NAMALWA (cell line): ENCODE results near the gene FAM20C.
"Not testable (repeated sequence)": the region's sequence is repeated elsewhere in the genome, so short reads cannot be mapped to it uniquely, and the experiment has no call there.

ENCODE experiments used
- DNase-seq: peaks from one replicate; pipeline ENCODE4 v3.0.0-alpha.2; 2015; ENCODE audit warnings: low spot score

Gene FAM20C

DNA sequence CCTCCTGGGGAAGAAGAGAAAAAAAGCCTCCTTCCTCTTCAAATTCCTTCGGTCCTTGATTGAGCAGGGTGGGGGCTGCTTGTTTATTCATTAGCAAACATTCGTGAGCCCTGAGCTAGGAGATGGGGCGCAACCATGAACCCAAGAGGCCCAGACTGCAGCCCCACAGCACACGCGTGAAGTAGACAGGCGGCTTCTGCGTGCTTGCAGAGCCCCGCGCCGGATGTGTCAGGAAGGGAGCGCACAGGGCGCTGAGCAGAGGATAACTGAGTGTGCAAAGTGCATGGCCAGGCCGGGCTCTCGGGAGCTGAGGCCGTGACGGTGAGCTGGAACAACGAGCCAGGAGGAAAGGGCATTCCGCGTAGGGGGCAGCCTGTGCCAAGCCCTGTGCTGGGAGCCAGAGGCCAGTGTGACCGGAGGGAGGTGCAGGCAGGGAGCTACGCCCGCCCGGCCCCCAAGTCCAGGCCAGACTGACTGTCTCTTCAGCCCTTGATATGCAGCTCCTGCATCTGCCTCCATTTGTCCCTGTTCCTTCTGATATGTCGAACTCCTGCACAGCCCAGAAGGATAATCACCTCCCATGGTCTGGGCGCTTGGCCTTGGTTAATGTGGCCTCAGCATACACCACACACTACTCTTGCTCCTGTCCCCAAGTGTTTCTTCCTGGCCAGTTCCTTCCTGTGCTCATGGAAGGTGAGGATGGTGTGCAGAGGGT, 102.2 kb downstream of the FAM20C start:
- no peak for DNase-seq

DNA sequence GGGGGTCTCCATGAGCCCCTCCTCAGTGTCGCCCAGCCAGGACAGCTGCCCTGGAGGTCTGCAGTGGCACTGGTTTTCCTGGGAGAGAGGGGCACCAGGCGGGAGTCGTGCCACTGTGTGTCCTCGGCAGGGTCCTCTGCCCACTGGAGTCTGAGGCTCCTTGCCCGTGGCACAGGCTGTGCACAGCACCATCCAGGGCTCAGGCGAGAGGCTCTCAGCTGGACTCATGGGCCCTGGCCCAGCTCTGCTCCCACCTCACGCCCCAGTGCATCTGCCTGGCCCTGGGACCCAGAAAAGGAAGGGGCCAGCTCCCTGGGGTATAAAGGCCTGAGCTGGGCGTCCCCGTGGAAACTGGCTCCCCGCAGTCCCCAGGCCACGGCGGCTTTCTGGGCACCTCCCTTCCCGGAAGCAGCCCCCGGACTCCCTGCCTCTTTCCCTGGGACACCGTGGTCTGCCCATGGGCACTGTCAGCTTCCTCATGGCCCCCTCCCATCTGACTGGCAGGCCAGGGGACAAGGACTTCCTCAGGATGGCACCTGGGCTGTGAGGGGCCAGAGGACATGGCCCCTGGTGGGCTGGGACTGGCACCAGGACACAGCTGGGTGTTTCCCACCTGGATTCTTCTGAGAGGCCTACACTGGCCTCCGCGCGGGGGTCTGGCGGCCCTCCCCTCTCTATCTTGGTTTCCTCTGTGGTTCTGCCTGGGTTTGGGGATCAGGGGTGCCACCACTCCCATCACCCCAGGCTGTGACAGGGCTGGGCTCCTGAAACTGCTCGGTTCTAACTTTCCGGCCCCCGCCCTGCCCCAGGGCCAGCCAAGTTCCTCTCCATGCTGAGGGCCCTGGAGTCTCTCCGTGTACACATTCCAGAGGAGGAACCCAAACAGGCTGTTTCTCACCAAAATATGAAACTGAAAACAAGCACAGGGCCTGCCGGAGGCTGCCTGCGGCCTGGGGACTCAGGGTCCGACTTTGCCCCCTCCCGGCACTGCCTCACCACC, 103.1 kb downstream of the FAM20C start:
- no peak for DNase-seq

DNA sequence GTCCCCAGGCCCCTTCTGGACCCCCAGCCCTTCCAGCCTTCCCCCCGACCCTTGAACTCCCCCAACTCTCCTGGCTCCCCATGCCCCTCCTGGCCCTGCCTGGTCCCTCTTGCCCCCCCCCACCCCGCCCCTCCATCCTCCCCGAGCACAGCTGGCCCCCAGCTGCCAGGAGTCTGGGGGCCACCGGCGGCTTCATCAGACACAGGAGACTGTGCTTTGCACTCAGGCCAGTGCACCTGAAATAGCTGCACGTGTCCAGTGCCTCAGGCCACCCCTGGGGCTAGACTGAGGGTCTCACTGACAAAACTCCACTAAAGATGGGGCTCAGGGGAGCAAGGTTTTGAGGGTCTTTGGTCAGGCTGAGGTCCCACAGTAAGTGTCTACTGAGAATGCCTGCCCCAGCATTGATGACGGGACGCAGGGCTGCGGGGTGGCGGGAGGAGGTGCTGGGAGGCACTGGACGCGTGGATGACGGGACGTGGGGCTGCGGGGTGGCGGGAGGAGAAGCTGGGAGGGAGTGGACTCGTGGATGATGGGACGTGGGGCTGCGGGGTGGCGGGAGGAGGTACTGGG, 104.1 kb downstream of the FAM20C start:
- no peak for DNase-seq

DNA sequence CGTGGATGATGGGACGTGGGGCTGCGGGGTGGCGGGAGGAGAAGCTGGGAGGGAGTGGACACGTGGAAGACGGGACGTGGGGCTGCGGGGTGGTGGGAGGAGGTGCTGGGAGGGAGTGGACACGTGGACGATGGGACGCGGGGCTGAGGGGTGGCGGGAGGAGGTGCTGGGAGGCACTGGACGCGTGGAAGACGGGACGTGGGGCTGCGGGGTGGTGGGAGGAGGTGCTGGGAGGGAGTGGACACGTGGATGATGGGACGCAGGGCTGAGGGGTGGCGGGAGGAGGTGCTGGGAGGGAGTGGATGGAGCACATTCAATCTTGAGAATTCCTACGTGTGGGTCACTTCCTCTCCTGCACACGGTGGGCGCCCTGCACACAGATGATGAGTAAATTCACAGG, 104.8 kb downstream of the FAM20C start:
- not testable (repeated sequence) for DNase-seq

DNA sequence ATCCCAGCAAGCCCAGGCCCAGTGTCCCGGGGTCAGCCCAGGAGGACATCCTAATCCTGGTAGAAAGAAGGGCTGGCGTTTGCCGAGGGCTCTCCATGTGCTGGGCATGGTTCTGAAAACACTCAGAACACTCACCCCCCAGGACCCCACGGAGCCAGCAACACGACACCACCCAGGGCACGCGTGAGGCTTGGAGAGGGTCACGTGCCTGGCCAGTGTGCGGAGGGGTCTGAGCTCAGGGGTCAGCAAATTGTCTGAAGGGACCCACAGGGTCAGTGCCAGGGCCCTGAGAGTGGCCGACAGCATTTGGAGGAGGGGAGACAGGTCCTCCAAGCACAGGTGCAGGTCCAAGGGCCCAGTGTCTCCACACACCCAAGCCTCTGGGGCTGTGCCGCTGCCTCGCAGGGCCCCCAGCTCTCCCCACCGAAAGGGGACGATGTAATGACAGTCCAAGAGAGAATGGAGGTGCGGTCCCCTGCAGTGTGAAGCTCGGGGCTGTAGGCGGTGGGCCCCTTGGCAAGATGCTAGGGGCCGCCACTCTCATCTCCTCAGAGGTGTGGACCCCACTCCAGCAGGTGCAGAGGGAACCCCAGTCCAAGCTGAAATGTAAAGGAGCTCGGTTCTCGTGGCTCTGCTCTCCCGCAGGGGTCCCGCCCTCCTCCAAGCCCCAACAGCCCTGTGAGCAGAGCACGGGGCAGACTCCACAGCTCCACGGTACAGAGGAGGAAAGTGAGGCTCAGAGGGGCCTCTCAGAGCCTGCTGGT, 105.4 kb downstream of the FAM20C start:
- DNase-seq, result no peak

DNA sequence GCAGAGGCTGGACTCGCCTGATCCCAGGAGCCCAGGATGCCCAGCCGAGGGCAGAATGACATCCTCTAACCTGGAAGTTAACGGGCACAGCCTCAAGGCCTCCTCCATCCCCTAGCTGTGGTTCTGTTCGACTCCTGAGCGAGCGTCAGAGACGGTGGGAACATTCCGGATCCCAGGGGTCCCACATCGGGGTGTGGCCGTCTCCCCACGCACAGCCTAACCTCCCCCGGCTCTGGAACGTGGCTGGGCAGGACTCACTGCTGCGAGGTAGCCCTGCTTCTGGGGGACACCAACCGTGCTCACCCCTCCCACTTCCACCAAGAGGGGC, 106.0 kb downstream of the FAM20C start:
- DNase-seq, result no peak

DNA sequence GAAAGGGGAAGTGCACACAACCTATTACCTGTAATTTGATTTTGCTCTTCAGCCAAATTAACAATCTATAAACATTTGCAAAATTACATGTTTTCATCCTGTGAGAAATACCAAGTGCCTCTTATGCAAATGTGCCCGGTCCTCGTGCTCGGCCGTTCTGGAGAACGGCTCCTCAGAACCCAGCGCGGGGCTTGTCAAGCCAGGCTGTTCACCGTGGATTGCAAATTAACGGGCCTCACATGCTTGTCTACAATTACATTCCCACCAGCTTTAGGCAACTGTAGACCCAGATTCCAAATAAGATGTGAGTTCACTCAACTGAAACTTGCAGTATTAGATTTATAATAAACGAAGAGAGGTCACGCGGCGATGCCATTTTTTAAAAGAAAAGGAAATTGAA, 106.4 kb downstream of the FAM20C start:
- DNase-seq, result no peak

DNA sequence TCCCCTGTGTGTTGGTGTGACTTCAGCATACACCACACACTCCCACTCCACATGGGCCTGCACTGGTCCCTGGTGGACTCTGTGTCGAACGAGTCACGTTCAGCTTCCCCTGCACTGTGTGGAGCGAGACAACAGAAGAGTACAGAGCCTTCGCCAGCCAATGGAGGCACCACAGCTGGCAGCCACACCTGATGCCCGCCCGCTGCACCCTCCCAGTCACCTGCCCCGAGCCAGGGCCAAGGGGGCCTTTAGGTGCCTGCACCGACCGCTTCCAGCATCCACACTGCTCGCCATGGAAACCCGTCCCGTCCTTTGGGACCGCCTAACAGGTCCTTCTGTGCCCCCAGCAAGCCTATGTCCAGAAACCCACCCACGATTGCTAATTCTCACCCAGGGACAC, 106.8 kb downstream of the FAM20C start:
- no peak for DNase-seq

DNA sequence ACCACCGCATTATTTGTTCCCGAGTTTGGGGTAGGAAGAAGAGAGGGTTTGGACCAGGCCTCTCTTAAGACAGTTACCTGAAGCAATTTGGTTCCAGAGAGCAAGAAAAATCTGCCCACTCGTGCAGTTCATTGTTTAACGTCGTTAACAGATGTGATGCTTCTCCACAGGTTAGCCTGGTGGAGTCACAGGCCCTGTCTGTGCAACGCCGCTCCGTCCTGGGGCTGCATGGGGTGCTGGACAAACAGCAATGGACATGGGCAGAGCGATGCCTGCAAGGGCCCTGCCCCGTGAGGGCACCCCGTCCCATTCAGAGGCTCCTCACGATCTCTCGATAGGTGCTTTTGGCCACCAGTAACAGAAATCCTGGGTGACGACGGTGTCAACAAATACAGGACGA, 107.3 kb downstream of the FAM20C start:
- DNase-seq, result no peak

DNA sequence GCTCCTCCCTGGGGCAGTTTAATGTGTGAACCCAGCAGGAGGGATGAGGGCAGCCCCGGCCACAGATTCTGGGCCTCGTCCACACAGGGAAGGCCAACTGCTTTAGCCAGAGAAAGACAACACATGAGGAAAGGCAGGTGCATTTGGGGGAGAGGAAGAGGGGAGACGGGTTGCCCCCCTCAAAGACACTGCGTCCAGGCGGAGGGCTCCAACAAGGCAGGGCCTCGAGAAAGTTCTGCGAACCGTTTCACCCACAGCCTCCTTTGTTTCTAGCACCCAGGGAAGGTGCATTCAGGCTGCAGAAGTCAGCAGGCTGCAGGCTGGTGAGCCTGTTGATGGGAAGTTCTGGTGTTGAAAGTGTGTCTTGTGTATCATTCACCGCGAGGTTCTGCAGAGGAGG, 107.7 kb downstream of the FAM20C start:
- no peak for DNase-seq

DNA sequence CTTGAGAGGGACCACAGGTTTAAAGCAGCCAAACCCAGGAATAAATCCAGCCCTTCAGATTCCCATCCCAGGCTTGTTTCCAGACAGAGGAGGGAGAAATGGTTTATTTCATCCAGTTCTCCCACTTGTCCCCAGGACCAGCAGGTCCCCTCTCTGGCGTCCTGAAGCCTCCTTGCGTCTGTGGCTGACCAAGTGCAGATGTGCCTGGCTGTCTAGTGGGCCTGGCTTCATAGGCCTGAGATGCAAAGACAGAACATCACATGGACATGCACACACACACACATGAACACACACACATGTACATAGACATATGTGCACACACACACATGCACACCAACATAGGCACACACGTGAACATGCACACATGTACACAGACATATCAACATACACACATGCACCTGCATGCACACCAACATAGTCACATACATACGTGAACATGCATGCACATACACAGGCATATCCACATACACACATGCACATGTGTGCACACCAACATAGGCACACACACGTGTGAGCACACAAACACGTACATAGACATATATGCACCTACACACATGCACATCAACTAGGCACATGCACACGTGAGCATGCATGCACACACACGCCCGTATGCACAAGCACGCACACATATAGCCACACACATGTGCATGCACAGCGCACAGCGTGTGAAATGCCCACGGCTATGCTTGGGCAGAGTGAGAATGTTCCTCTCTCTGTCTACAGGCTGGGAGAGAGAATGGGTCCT, 108.3 kb downstream of the FAM20C start:
- DNase-seq, result no peak

DNA sequence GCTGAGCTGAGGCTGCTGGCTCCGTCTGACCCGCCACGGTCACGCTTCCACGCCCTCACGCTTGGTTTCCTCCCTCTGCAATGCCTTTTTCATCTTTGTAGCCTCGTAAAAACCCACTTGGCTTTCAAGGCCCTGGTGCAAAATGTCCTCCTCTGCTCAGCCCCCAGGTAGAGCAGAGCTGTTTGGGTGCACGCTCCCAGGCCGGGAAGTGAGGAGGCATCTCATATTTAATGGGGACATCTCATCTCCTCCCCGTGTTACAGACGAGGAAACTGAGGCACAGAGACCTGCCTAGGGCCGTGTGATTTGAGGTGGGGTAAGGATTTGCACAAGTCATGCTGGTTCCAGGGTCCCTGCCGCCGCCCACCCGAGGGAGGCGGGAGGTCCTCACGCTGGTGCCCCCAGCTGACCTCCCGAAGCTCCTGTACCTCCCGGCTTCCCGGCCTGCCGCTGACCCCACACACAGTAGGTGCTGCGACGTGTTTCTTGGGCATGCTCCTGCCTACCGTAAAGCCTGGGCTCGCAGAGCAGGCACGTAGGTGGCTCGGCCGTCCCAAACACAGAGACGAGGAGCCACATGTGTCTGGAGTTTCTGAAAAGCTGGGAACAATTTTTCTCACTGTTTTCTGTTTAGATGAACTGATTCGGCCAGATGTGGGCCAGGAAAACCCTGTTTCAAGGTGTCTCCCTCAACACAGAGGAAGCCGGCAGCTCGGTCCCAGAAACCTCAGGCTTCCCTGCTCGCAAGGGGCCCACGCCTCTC, 109.1 kb downstream of the FAM20C start:
- no peak for DNase-seq

DNA sequence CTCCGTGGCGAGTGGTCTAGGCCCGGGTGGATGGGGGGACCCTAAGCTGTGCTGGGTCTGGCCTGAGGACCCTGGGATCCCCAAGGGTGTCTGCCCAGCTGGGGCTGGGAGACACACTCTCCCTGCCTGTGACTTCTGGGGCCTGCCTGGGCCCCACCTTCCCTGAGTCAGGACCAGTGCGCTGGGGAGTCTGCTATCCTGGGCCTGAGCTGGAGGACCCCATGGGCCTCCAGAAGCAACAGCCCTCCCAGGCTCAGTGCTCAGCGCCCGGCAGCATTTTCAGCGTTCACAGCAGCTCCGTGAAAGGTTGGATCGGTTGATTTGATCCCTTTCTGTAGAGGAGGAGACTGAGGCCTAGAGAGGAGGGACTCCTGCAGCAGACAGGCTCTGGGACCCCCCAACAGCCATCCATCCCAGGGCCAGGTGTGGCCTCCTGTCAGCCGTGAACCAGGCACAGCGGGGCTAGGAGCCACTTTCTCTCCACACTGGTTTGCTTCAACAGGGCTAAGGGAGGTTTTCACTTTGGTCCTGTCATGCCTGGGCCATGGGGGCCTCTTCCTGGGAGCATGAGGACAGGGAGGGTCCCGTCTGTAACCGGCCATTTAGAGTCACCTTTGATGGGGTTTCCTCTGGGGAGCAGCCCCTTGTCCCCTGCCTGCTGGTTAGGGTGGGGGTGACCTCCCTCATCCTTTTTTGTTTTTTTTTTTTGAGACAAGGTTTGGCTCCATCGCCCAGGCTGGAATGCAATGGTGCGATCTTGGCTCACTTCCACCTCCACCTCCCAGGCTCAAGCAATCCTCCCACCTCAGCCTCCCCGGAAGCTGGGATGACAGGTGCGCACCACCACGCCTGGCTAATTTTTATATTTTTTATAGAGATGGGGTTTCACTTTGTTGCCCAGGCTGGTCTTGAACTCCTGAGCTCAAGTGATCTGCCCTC, 110.0 kb downstream of the FAM20C start:
- no peak for DNase-seq

DNA sequence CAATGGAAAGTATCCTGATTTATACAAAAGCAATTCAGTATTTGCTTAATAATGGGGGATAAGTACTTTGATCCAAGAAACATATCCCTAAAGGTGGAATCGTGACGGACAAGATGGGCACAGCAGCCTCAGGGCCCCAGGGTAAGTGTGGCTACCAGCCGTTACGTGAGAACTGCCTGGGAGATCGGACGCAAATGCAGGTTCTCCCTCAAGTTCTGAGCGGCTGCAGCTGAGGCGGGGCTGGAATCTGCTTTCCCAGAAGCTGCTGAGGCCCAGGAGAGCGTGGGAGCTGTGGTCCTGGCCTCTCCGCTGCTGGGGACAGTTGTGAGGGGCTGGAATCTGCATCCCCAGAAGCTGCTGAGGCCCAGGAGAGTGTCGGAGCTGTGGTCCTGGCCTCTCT, 111.1 kb downstream of the FAM20C start:
- DNase-seq, result no peak

DNA sequence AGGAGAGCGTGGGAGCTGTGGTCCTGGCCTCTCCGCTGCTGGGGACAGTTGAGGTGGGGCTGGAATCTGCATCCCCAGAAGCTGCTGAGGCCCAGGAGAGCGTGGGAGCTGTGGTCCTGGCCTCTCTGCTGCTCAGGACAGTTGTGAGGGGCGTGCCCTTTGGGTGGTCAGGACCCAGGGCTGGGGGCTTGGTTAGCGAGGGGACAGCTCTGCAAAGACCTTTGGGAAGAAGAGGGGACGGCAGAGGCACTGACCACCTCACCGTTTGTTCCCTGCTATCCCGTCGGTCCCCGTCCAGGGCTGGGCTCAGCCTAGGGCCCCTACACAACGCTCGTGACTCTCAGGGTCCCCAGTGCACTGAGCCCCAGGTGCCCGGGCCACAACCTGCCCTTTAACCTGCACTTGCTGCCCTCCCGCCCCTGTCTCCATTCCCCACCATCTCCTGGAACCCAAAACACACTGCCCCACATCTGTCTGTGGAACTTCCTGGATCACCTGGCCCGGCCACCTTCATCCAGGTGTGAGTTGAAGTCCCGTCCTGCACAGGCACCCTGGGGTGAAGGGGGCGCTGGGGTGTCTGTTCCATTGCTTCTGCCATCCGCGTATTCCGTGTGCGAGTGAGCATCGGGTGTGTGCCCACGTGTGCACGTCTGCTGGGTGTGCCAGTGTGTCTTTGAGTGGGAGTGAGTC, 111.7 kb downstream of the FAM20C start:
- no peak for DNase-seq

DNA sequence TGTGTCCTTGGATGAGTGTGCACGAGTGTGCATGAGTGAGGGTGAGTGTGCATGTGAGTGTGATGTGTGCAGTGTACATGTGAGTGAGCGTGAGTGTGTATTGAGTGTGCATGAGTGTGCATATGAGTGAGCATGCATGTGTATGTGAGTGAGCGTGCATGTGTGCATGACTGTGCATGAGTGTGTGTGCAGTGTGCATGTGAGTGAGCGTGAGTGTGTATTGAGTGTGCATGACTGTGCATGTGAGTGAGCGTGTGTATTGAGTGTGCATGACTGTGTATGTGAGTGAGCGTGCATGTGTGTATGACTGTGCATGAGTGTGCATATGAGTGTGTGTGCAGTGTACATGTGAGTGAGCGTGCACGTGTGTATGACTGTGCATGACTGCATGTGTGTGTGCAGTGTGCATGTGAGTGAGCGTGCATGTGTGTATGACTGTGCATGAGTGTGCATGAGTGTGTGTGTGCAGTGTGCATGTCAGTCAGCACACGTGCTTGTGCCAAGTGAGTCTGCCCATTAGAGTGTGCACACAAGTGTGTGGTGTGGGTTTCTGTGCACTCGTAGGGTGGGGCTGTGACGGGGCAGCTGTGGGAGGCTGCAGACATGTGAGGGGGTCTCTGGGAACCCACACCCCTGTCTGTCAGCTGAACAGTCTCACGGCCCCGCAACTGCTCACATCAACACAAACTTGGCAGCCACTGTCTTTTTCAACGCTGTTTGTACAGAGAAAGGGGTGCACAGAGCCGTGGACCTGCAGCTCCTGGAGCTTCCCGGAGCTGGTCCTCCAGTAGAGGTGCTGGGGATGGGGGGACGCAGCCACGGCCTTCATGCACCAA, 112.4 kb downstream of the FAM20C start:
- no peak for DNase-seq

DNA sequence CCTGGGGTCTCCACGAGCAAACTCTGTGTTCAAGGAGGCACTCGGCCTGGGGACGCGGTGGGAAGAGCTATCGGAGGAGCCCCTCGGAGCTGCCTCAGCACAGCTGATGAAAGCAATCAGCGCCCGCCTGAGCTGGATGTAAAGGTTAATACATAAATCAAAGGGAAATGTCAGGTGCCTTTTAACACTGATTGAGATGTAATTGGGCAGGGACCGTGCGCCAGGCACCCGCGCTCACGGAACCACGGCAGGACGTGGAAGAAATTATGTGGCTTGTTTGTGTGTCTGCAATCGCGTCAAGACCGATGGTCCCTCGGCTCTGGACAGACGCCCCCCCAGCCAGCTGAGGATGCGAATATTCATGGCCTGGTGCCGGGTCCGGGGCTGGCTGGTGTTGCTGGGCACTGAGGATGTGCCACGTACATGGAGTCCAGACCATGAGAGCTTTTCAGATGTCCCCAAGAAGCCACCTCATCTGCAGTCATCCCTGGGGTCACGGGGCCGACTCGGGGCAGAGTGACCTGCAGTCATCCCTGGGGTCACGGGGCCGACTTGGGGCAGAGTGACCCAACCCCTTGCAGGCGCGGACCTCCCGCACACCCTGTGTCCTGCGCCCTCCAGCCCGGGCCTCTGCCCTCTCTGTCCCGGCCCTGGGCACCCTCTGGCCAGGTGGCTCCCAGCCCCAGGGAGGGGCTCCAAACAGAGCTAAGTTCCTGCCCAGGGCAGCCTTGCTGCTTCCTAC, 113.2 kb downstream of the FAM20C start:
- DNase-seq, result no peak
